ENCODE data around the gene QKI. TPM values are rescaled to one million over a fixed set of nuclear protein-coding genes. Genes with fewer than 3 reads are reported as not detected.

The QKI gene
- total RNA-seq, 1 experiment from 2014 or later = 176 TPM

DNA sequence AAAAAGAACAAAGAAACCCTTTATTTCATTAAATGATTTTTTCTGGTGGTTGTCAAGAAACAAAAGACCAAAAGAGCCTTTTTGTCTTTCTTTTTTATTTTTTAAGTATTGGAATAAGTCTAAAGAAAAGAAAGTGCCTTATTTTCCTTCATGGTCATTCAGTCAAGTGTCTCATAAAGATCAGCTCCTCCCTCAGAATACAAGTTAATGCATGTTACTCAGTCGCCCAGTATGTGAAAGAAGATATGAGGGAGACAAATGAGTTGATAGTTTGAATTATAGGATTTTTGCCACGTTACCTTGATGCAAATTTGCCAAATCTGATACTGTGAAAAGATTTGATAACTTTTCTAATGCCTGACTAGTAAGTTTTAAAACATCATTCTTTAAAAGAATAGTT lies 157.2 kb downstream of the QKI start:
- Histone ChIP-seq H2AFZ (ENCODE audit: low read length) (no peak overlapping the region), H2BK20ac (ENCODE audit: low read depth, low read length, poor library complexity, severe bottlenecking) (no peak overlapping the region), H3K4ac (ENCODE audit: low read depth, low read length) (no peak overlapping the region), H3K4me2 (ENCODE audit: insufficient read depth, insufficient read length, low read length) (no peak overlapping the region), H2BK5ac (ENCODE audit: insufficient read length, low read length) (no peak overlapping the region), H3K14ac (ENCODE audit: insufficient read depth, low read length) (no peak overlapping the region), H3K9me3 (ENCODE audit: control insufficient read depth, low read depth, low read length) (no peaks in the 10 kb centered on the region), H3K79me2 (ENCODE audit: insufficient read depth, low read length) (no peaks in the 10 kb centered on the region), H3K18ac (ENCODE audit: insufficient read length, low read depth, low read length) (no peak overlapping the region), H3K27me3 (ENCODE audit: insufficient read depth, low read length) (no peaks in the 10 kb centered on the region), H3K9ac (ENCODE audit: extremely low read depth, insufficient read length, low read length) (no peak overlapping the region), H4K5ac (ENCODE audit: insufficient read length, low read depth, low read length) (no peak overlapping the region), H3K27ac (ENCODE audit: insufficient read length, low read depth, low read length) (no peak overlapping the region), H3T11ph (ENCODE audit: low read length) (no peak overlapping the region), H4K8ac (replicated peaks; ENCODE audit: insufficient read length, low read depth, low read length) (no peak overlapping the region), H3K79me1 (ENCODE audit: insufficient read depth, low read depth, low read length, poor library complexity, severe bottlenecking) (no peaks in the 10 kb centered on the region), H3K4me1 (ENCODE audit: insufficient read depth, low read length) (no peaks in the 10 kb centered on the region; the same call in 1 of the 2 replicates), H4K91ac (ENCODE audit: insufficient read length, low read depth, low read length) (no peak overlapping the region), H2AK5ac (ENCODE audit: insufficient read length, low read length) (no peak overlapping the region), H3K56ac (ENCODE audit: insufficient read length, low read depth, low read length) (no peak overlapping the region), H2BK15ac (ENCODE audit: low read depth, low read length) (no peak overlapping the region), H3K23ac (ENCODE audit: insufficient read length, low read depth, low read length) (no peak overlapping the region), H4K20me1 (ENCODE audit: control insufficient read depth, insufficient read depth, insufficient read length) (no peaks in the 10 kb centered on the region), H2BK12ac (ENCODE audit: insufficient read length, low read depth, low read length) (no peak overlapping the region), H2BK120ac (ENCODE audit: low read depth, low read length, poor library complexity, severe bottlenecking) (no peak overlapping the region), H3K23me2 (ENCODE audit: insufficient read length, low read depth, low read length, poor library complexity, severe bottlenecking) (no peaks in the 10 kb centered on the region)
- no peak overlapping the region for H3K4me3 Mint-ChIP-seq
- DNase-seq = no peak
- peaks cover 9 to 19% (median 10%) of the 10 kb centered on the region in 3 experiments; a peak in 6 of 7 replicates for H3K36me3 Mint-ChIP-seq (ENCODE audit: insufficient read depth in 1 of 3, low read depth in 3 of 3)
- no CpG with 5 or more reads among the region's 2 CpGs for WGBS (ENCODE audit: extremely low coverage, insufficient read length, low lambda C conversion rate)
- TF ChIP-seq, protein P1, sequence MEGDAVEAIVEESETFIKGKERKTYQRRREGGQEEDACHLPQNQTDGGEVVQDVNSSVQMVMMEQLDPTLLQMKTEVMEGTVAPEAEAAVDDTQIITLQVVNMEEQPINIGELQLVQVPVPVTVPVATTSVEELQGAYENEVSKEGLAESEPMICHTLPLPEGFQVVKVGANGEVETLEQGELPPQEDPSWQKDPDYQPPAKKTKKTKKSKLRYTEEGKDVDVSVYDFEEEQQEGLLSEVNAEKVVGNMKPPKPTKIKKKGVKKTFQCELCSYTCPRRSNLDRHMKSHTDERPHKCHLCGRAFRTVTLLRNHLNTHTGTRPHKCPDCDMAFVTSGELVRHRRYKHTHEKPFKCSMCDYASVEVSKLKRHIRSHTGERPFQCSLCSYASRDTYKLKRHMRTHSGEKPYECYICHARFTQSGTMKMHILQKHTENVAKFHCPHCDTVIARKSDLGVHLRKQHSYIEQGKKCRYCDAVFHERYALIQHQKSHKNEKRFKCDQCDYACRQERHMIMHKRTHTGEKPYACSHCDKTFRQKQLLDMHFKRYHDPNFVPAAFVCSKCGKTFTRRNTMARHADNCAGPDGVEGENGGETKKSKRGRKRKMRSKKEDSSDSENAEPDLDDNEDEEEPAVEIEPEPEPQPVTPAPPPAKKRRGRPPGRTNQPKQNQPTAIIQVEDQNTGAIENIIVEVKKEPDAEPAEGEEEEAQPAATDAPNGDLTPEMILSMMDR (conservative IDR thresholded peaks at IDR 0.05) = no peak
- H3K4me1 Mint-ChIP-seq = peaks cover 33 to 46% of the 10 kb centered on the region in 2 experiments
- H3K9me3 Mint-ChIP-seq = no peaks in the 10 kb centered on the region
- no peak overlapping the region for H3K27ac Mint-ChIP-seq
- H3K27me3 Mint-ChIP-seq (ENCODE audit: low read depth) = no peaks in the 10 kb centered on the region
